HEK293 (cell line): Measurements from ENCODE around the gene DNAJB7.

Experiments
- CTCF ChIA-PET: fragments of 350-600 bp; formaldehyde crosslinking; extraction: SDS; loops from one replicate; lab custom pipeline; 2021; ENCODE audit warnings: antibody characterized with exemption; lab: Yijun Ruan, JAX
- POLR2A ChIA-PET: fragments of 300-600 bp; formaldehyde crosslinking; extraction: SDS; loops from one replicate; lab custom pipeline; 2020; ENCODE audit warnings: antibody characterized with exemption, inconsistent platforms; lab: Yijun Ruan, JAX
- H3K27ac ChIP-seq: fragments of 200-500 bp; sonication (Bioruptor generic); 2 replicates; pipeline ENCODE4 v1.5.1; 2014; ENCODE audit warnings: low read depth, low read length, control low read depth, inconsistent platforms; ENCODE audit errors: extremely low read depth
- H3K36me3 ChIP-seq, 2 experiments: fragments of 200-500 bp in 1 of 2; sonication (Bioruptor generic) in 1 of 2; 1 replicate in 1 of 2; 2 replicates in 1 of 2; pipeline ENCODE4 v1.5.1; 2014 to 2017; ENCODE audit warnings: inconsistent platforms in 2 of 2, low read length in 2 of 2; ENCODE audit not compliant: control insufficient read depth in 2 of 2, insufficient read depth in 1 of 2
- H3K4me1 ChIP-seq: fragments of 200-500 bp; sonication (Bioruptor generic); 2 replicates; pipeline ENCODE4 v1.5.1; 2014; ENCODE audit warnings: mild to moderate bottlenecking, low read length, inconsistent platforms; ENCODE audit not compliant: control insufficient read depth, insufficient read depth
- H3K4me3 ChIP-seq: 2 replicates; pipeline ENCODE4 v1.5.1; 2011; ENCODE audit warnings: low read depth, mild to moderate bottlenecking, control low read depth, low read length, moderate library complexity
- H3K9me3 ChIP-seq: fragments of 200-500 bp; sonication (Bioruptor generic); 2 replicates; pipeline ENCODE4 v1.5.1; 2014; ENCODE audit warnings: low read depth, low read length, inconsistent platforms; ENCODE audit not compliant: control insufficient read depth, insufficient read depth
- KLF1 ChIP-seq: fragments of 450-650 bp; formaldehyde crosslinking; IDR thresholded peaks from 2 replicates; pipeline ENCODE4 v1.5.1; 2016; ENCODE audit warnings: missing biosample characterization, missing genetic modification characterization
- MYNN ChIP-seq: fragments of 450-650 bp; formaldehyde crosslinking; IDR thresholded peaks from 2 replicates; pipeline ENCODE4 v1.5.1; 2016; ENCODE audit warnings: missing biosample characterization, missing genetic modification characterization, borderline replicate concordance
- REPIN1 ChIP-seq: fragments of 450-650 bp; formaldehyde crosslinking; IDR thresholded peaks from 2 replicates; pipeline ENCODE4 v1.5.1; 2017; ENCODE audit warnings: missing biosample characterization, missing genetic modification characterization, low read depth
- ZBTB17 ChIP-seq: fragments of 450-650 bp; formaldehyde crosslinking; IDR thresholded peaks from 2 replicates; pipeline ENCODE4 v1.5.1; 2016; ENCODE audit warnings: missing biosample characterization, missing genetic modification characterization
- ZFHX2 ChIP-seq: fragments of 450-650 bp; formaldehyde crosslinking; conservative IDR thresholded peaks from 2 replicates; pipeline ENCODE4 v1.5.1; 2016; ENCODE audit warnings: missing biosample characterization, missing genetic modification characterization
- ZFP69B ChIP-seq: fragments of 450-650 bp; formaldehyde crosslinking; IDR thresholded peaks from 2 replicates; pipeline ENCODE4 v1.5.1; 2016; ENCODE audit warnings: missing biosample characterization, missing genetic modification characterization
- ZNF138 ChIP-seq: fragments of 450-650 bp; formaldehyde crosslinking; IDR thresholded peaks from 2 replicates; pipeline ENCODE4 v1.5.1; 2016; ENCODE audit warnings: missing biosample characterization, missing genetic modification characterization, borderline replicate concordance
- ZNF211 ChIP-seq: fragments of 450-650 bp; formaldehyde crosslinking; IDR thresholded peaks from 2 replicates; pipeline ENCODE4 v1.5.1; 2016; ENCODE audit warnings: low read depth, missing biosample characterization, missing genetic modification characterization
- ZNF311 ChIP-seq: fragments of 450-650 bp; formaldehyde crosslinking; IDR thresholded peaks from 2 replicates; pipeline ENCODE4 v1.5.1; 2017; ENCODE audit warnings: missing biosample characterization, missing genetic modification characterization, borderline replicate concordance
- ZNF37A ChIP-seq: fragments of 450-650 bp; IDR thresholded peaks from 2 replicates; pipeline ENCODE4 v1.5.1; 2018; ENCODE audit warnings: missing biosample characterization, missing genetic modification characterization
- ZNF558 ChIP-seq: fragments of 450-650 bp; formaldehyde crosslinking; IDR thresholded peaks from 2 replicates; pipeline ENCODE4 v1.5.1; 2016; ENCODE audit warnings: missing biosample characterization, missing genetic modification characterization
- ZNF600 ChIP-seq: fragments of 450-650 bp; formaldehyde crosslinking; IDR thresholded peaks from 2 replicates; pipeline ENCODE4 v1.5.1; 2016; ENCODE audit warnings: missing biosample characterization, missing genetic modification characterization
- ZNF626 ChIP-seq: fragments of 450-650 bp; sonication (Bioruptor Pico); formaldehyde crosslinking; IDR thresholded peaks from 2 replicates; pipeline ENCODE4 v1.5.1; 2018; ENCODE audit warnings: missing biosample characterization, missing genetic modification characterization, inconsistent platforms
- ZXDB ChIP-seq: fragments of 450-650 bp; formaldehyde crosslinking; IDR thresholded peaks from 2 replicates; pipeline ENCODE4 v1.5.1; 2016; ENCODE audit warnings: missing biosample characterization, missing genetic modification characterization
- TF ChIP-seq, protein P1 (sequence below): fragments of 450-650 bp; formaldehyde crosslinking; IDR thresholded peaks from 2 replicates; pipeline ENCODE4 v1.5.1; 2017; ENCODE audit warnings: missing biosample characterization, missing genetic modification characterization
- TF ChIP-seq, protein P2 (sequence below): fragments of 450-650 bp; formaldehyde crosslinking; IDR thresholded peaks from 2 replicates; pipeline ENCODE4 v1.5.1; 2016; ENCODE audit warnings: missing biosample characterization, missing genetic modification characterization
- TF ChIP-seq, protein P3 (sequence below): fragments of 450-650 bp; formaldehyde crosslinking; IDR thresholded peaks from 2 replicates; pipeline ENCODE4 v1.5.0; 2017; ENCODE audit warnings: missing biosample characterization, missing genetic modification characterization, borderline replicate concordance
- TF ChIP-seq, protein P4 (sequence below): fragments of 450-650 bp; formaldehyde crosslinking; IDR thresholded peaks from 2 replicates; pipeline ENCODE4 v1.5.1; 2016; ENCODE audit warnings: missing biosample characterization, missing genetic modification characterization
- TF ChIP-seq, protein P5 (sequence below): fragments of 450-650 bp; formaldehyde crosslinking; IDR thresholded peaks from 2 replicates; pipeline ENCODE4 v1.5.1; 2016; ENCODE audit warnings: missing biosample characterization, missing genetic modification characterization
- TF ChIP-seq, protein P6 (sequence below): fragments of 450-650 bp; formaldehyde crosslinking; IDR thresholded peaks from 2 replicates; pipeline ENCODE4 v1.5.1; 2016; ENCODE audit warnings: missing biosample characterization, missing genetic modification characterization

DNAJB7 gene

DNA sequence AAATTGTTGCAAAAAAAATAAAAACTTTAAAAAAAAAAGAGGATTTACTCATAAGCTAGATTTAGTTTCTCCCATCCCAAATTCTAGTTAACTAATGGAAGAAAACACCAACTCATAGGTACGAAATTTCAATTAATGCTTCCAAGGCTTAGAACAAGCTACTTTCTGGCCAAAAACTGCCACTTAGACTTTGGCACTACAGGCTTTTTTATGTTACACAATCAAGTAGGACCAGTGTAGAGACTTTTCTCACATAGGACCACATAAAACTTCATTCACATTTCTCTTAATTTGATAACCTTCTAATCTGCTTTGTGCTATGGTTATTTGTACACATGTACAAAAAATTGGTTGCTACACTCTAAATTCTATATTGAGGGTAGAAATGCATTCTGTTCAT is 8.6 kb downstream of the DNAJB7 start:
- H3K4me1 ChIP-seq = peaks cover 22% of the 10 kb centered on the region
- H3K27ac ChIP-seq = no peak overlapping the region
- no peak overlapping the region for H3K4me3 ChIP-seq
- peaks cover 17 to 48% of the 10 kb centered on the region in 2 experiments for H3K36me3 ChIP-seq
- ChIA-PET CTCF (interaction anchor here (1.0 to 4.2 kb wide), 5 partner anchors 46 to 206 kb away, joined by 4 to 20 read pairs (median 4); no protein-coding TSS in a partner anchor), POLR2A (interaction anchor here (0.6 kb wide), 1 partner anchor 125 kb away, joined by 3 read pairs; no protein-coding TSS in a partner anchor)
- no peaks in the 10 kb centered on the region for H3K9me3 ChIP-seq
- TF ChIP-seq, protein P1, sequence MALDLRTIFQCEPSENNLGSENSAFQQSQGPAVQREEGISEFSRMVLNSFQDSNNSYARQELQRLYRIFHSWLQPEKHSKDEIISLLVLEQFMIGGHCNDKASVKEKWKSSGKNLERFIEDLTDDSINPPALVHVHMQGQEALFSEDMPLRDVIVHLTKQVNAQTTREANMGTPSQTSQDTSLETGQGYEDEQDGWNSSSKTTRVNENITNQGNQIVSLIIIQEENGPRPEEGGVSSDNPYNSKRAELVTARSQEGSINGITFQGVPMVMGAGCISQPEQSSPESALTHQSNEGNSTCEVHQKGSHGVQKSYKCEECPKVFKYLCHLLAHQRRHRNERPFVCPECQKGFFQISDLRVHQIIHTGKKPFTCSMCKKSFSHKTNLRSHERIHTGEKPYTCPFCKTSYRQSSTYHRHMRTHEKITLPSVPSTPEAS (tag by site-specific recombination) = no peak
- TF ChIP-seq MYNN (tag by site-specific recombination) (no peak), KLF1 (tag by site-specific recombination) (no peak), ZNF600 (no peak), ZNF138 (tag by site-specific recombination) (no peak), ZNF558 (tag by site-specific recombination) (no peak), ZBTB17 (no peak), ZNF37A (no peak), ZNF311 (tag by site-specific recombination) (no peak), ZFP69B (tag by site-specific recombination) (no peak), ZXDB (tag by site-specific recombination) (no peak), ZFHX2 (no peak), ZNF211 (tag by site-specific recombination) (no peak), REPIN1 (tag by site-specific recombination) (no peak), ZNF626 (no peak)
- TF ChIP-seq, protein P2, sequence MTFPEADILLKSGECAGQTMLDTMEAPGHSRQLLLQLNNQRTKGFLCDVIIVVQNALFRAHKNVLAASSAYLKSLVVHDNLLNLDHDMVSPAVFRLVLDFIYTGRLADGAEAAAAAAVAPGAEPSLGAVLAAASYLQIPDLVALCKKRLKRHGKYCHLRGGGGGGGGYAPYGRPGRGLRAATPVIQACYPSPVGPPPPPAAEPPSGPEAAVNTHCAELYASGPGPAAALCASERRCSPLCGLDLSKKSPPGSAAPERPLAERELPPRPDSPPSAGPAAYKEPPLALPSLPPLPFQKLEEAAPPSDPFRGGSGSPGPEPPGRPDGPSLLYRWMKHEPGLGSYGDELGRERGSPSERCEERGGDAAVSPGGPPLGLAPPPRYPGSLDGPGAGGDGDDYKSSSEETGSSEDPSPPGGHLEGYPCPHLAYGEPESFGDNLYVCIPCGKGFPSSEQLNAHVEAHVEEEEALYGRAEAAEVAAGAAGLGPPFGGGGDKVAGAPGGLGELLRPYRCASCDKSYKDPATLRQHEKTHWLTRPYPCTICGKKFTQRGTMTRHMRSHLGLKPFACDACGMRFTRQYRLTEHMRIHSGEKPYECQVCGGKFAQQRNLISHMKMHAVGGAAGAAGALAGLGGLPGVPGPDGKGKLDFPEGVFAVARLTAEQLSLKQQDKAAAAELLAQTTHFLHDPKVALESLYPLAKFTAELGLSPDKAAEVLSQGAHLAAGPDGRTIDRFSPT (tag by site-specific recombination) = no peak
- TF ChIP-seq, protein P3, sequence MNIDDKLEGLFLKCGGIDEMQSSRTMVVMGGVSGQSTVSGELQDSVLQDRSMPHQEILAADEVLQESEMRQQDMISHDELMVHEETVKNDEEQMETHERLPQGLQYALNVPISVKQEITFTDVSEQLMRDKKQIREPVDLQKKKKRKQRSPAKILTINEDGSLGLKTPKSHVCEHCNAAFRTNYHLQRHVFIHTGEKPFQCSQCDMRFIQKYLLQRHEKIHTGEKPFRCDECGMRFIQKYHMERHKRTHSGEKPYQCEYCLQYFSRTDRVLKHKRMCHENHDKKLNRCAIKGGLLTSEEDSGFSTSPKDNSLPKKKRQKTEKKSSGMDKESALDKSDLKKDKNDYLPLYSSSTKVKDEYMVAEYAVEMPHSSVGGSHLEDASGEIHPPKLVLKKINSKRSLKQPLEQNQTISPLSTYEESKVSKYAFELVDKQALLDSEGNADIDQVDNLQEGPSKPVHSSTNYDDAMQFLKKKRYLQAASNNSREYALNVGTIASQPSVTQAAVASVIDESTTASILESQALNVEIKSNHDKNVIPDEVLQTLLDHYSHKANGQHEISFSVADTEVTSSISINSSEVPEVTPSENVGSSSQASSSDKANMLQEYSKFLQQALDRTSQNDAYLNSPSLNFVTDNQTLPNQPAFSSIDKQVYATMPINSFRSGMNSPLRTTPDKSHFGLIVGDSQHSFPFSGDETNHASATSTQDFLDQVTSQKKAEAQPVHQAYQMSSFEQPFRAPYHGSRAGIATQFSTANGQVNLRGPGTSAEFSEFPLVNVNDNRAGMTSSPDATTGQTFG (tag by site-specific recombination) = no peak
- TF ChIP-seq, protein P4, sequence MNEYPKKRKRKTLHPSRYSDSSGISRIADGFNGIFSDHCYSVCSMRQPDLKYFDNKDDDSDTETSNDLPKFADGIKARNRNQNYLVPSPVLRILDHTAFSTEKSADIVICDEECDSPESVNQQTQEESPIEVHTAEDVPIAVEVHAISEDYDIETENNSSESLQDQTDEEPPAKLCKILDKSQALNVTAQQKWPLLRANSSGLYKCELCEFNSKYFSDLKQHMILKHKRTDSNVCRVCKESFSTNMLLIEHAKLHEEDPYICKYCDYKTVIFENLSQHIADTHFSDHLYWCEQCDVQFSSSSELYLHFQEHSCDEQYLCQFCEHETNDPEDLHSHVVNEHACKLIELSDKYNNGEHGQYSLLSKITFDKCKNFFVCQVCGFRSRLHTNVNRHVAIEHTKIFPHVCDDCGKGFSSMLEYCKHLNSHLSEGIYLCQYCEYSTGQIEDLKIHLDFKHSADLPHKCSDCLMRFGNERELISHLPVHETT (tag by site-specific recombination) = no peak
- TF ChIP-seq, protein P5, sequence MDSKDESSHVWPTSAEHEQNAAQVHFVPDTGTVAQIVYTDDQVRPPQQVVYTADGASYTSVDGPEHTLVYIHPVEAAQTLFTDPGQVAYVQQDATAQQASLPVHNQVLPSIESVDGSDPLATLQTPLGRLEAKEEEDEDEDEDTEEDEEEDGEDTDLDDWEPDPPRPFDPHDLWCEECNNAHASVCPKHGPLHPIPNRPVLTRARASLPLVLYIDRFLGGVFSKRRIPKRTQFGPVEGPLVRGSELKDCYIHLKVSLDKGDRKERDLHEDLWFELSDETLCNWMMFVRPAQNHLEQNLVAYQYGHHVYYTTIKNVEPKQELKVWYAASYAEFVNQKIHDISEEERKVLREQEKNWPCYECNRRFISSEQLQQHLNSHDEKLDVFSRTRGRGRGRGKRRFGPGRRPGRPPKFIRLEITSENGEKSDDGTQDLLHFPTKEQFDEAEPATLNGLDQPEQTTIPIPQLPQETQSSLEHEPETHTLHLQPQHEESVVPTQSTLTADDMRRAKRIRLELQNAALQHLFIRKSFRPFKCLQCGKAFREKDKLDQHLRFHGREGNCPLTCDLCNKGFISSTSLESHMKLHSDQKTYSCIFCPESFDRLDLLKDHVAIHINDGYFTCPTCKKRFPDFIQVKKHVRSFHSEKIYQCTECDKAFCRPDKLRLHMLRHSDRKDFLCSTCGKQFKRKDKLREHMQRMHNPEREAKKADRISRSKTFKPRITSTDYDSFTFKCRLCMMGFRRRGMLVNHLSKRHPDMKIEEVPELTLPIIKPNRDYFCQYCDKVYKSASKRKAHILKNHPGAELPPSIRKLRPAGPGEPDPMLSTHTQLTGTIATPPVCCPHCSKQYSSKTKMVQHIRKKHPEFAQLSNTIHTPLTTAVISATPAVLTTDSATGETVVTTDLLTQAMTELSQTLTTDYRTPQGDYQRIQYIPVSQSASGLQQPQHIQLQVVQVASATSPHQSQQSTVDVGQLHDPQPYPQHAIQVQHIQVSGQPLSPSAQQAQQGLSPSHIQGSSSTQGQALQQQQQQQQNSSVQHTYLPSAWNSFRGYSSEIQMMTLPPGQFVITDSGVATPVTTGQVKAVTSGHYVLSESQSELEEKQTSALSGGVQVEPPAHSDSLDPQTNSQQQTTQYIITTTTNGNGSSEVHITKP = no peak
- TF ChIP-seq, protein P6, sequence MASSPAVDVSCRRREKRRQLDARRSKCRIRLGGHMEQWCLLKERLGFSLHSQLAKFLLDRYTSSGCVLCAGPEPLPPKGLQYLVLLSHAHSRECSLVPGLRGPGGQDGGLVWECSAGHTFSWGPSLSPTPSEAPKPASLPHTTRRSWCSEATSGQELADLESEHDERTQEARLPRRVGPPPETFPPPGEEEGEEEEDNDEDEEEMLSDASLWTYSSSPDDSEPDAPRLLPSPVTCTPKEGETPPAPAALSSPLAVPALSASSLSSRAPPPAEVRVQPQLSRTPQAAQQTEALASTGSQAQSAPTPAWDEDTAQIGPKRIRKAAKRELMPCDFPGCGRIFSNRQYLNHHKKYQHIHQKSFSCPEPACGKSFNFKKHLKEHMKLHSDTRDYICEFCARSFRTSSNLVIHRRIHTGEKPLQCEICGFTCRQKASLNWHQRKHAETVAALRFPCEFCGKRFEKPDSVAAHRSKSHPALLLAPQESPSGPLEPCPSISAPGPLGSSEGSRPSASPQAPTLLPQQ = no peak
